Esophagus muscularis mucosa (tissue), 4 donors: Measurements from ENCODE around the gene CPA3. TPM values are rescaled to one million over a fixed set of nuclear protein-coding genes. Genes with fewer than 3 reads are reported as not detected.

ENCODE experiments used
- DNase-seq: peaks from one replicate; pipeline ENCODE4 v3.0.0-alpha.2; 2017; ENCODE audit errors: extremely low spot score
- H3K27ac ChIP-seq, 4 donors: fragments of 200-600 bp; sonication (generic); replicated peaks in 1 of 4; 1 replicate in 3 of 4; 2 replicates in 1 of 4; pipeline ENCODE4 v1.5.1; 2016 to 2019; ENCODE audit warnings: mild to moderate bottlenecking in 1 of 4
- H3K27me3 ChIP-seq, 4 donors: fragments of 200-600 bp; sonication (generic); one replicate each; pipeline versions ENCODE4 v1.5.1 to v1.6.0; 2016 to 2019
- H3K36me3 ChIP-seq, 4 donors: fragments of 200-600 bp; sonication (generic); one replicate each; pipeline ENCODE4 v1.5.1; 2016 to 2019
- H3K4me1 ChIP-seq, 4 donors: fragments of 200-600 bp; sonication (generic); one replicate each; pipeline ENCODE4 v1.5.1; 2016 to 2019
- H3K4me3 ChIP-seq, 4 donors: fragments of 200-600 bp; sonication (generic); 1 replicate in 2 of 4; 2 replicates in 2 of 4; pipeline ENCODE4 v1.5.1; 2016 to 2019; ENCODE audit warnings: mild to moderate bottlenecking in 4 of 4, moderate library complexity in 1 of 4
- H3K9me3 ChIP-seq, 4 donors: fragments of 200-600 bp; sonication (generic); 1 replicate in 3 of 4; 2 replicates in 1 of 4; pipeline ENCODE4 v1.5.1; 2016 to 2019
- CTCF ChIP-seq, 3 experiments: fragments of 200-600 bp in 2 of 3; fragments of 450-650 bp in 1 of 3; sonication (generic) in 2 of 3; IDR thresholded peaks; one replicate each; pipeline ENCODE4 v1.5.1; 2017 to 2019; ENCODE audit warnings: antibody characterized with exemption in 3 of 3, mild to moderate bottlenecking in 2 of 3, moderate library complexity in 1 of 3
- EP300 ChIP-seq: sonication (generic); formaldehyde crosslinking; IDR thresholded peaks from one replicate; pipeline ENCODE4 v1.6.1; 2017; ENCODE audit warnings: antibody characterized with exemption
- POLR2A ChIP-seq: fragments of 450-650 bp; IDR thresholded peaks from one replicate; pipeline ENCODE4 v1.6.1; 2017; ENCODE audit warnings: antibody characterized with exemption, moderate library complexity, mild to moderate bottlenecking, low read depth
- POLR2AphosphoS5 ChIP-seq, 2 donors: sonication (generic); formaldehyde crosslinking; IDR thresholded peaks; one replicate each; pipeline ENCODE4 v1.6.1; 2017; ENCODE audit warnings: antibody characterized with exemption in 2 of 2
- WGBS: methylation state at CpG from one replicate; pipeline ENCODE4 v1.1.5; 2018; 5-methylcytosine and 5-hydroxymethylcytosine counted together
- intact Hi-C: fragments of 100-400 bp; cut with DNase I; formaldehyde crosslinking; loops from one replicate; pipeline ENCODE4 v1.15.1; 2023
- total RNA-seq, 4 donors: library from RNA; depleted of rRNA; stranded (reverse); fragments of >200 nt; gene quantifications; one replicate each; pipeline versions ENCODE4 v1.1.0 to v1.2.1, GENCODE V29; 2016

The CPA3 gene
- total RNA-seq, 4 donors from 2014 or later = 3.7 to 49.9 (median 28.2) TPM

GRCh38 chr3:148863814-148864213 lies 1.3 kb upstream of the CPA3 start:
- H3K4me1 ChIP-seq = no peaks in the 10 kb centered on the region
- 78% methylated on average over 5 of the region's 5 CpGs for WGBS

GRCh38 chr3:148866261-148866660 lies 1.2 kb downstream of the CPA3 start:
- Histone ChIP-seq H3K36me3 (no peaks in the 10 kb centered on the region), H3K27me3 (peaks cover 0 to 4% (median 0%) of the 10 kb centered on the region in 4 donors), H3K9me3 (no peaks in the 10 kb centered on the region), H3K27ac (no peak overlapping the region), H3K4me1 (no peaks in the 10 kb centered on the region), H3K4me3 (no peak overlapping the region)
- DNase-seq = no peak
- intact Hi-C loops = loop anchor here (10.0 kb wide), 1 partner anchor 481 kb away; no protein-coding TSS in a partner anchor
- WGBS = 81% methylated on average over 4 of the region's 4 CpGs
- no peak for TF ChIP-seq POLR2AphosphoS5 (IDR thresholded peaks at IDR 0.05)
- no peak for TF ChIP-seq CTCF (IDR thresholded peaks at IDR 0.05)
- TF ChIP-seq POLR2A = no peak
- no peak for TF ChIP-seq EP300

More at GRCh38 chr3:148863814-148864213, 1.3 kb upstream of the CPA3 start:
- Histone ChIP-seq H3K36me3 (no peaks in the 10 kb centered on the region), H3K27ac (no peak overlapping the region), H3K27me3 (peaks cover 0 to 4% (median 0%) of the 10 kb centered on the region in 4 donors), H3K4me3 (no peak overlapping the region), H3K9me3 (no peaks in the 10 kb centered on the region)
- no peak for DNase-seq
- intact Hi-C loops = loop anchor here (5.0 to 10.0 kb wide), 2 partner anchors 408 to 479 kb away; no protein-coding TSS in a partner anchor
- no peak for TF ChIP-seq CTCF (IDR thresholded peaks at IDR 0.05)
- TF ChIP-seq POLR2AphosphoS5 (IDR thresholded peaks at IDR 0.05) = no peak
- TF ChIP-seq EP300 = no peak
- TF ChIP-seq POLR2A = no peak

GRCh38 chr3:148873270-148873927 lies 8.3 kb downstream of the CPA3 start:
- intact Hi-C loops = no loop called here
- no peaks in the 10 kb centered on the region for H3K4me1 ChIP-seq
- no peaks in the 10 kb centered on the region for H3K27me3 ChIP-seq
- no peak for TF ChIP-seq EP300
- no peak for TF ChIP-seq CTCF (IDR thresholded peaks at IDR 0.05)
- no peak for TF ChIP-seq POLR2A
- no peak for TF ChIP-seq POLR2AphosphoS5 (IDR thresholded peaks at IDR 0.05)
- WGBS = 82% methylated on average over 9 of the region's 9 CpGs
- no peak overlapping the region for H3K27ac ChIP-seq
- no peaks in the 10 kb centered on the region for H3K9me3 ChIP-seq
- H3K4me3 ChIP-seq = no peak overlapping the region
- no peak for DNase-seq
- H3K36me3 ChIP-seq = no peaks in the 10 kb centered on the region

- H3K4me1 ChIP-seq = no peaks in the 10 kb centered on the region
- no peaks in the 10 kb centered on the region for H3K36me3 ChIP-seq
- intact Hi-C loops = no loop called here
- 45% methylated on average over 1 of the region's 1 CpG for WGBS
- H3K27me3 ChIP-seq = no peaks in the 10 kb centered on the region
- DNase-seq = no peak
- no peaks in the 10 kb centered on the region for H3K9me3 ChIP-seq
- TF ChIP-seq EP300 = no peak
- no peak for TF ChIP-seq POLR2AphosphoS5 (IDR thresholded peaks at IDR 0.05)
- no peak for TF ChIP-seq CTCF (IDR thresholded peaks at IDR 0.05)
- no peak for TF ChIP-seq POLR2A
- no peak overlapping the region for H3K4me3 ChIP-seq
- H3K27ac ChIP-seq = no peak overlapping the region
These were observed 8.9 kb downstream of the CPA3 start for GRCh38 chr3:148873977-148874376.

GRCh38 chr3:148878095-148878494 lies 13.0 kb downstream of the CPA3 start:
- TF ChIP-seq CTCF (IDR thresholded peaks at IDR 0.05) = no peak
- no peak for DNase-seq

More at GRCh38 chr3:148878095-148878494, 13.0 kb downstream of the CPA3 start:
- intact Hi-C loops = no loop called here
- no peak overlapping the region for H3K27ac ChIP-seq
- no peaks in the 10 kb centered on the region for H3K9me3 ChIP-seq
- H3K36me3 ChIP-seq = no peaks in the 10 kb centered on the region
- H3K27me3 ChIP-seq = no peaks in the 10 kb centered on the region
- H3K4me1 ChIP-seq = no peaks in the 10 kb centered on the region
- no peak overlapping the region for H3K4me3 ChIP-seq
